Measurements from ENCODE around the gene HLX.

Gene HLX

DNA sequence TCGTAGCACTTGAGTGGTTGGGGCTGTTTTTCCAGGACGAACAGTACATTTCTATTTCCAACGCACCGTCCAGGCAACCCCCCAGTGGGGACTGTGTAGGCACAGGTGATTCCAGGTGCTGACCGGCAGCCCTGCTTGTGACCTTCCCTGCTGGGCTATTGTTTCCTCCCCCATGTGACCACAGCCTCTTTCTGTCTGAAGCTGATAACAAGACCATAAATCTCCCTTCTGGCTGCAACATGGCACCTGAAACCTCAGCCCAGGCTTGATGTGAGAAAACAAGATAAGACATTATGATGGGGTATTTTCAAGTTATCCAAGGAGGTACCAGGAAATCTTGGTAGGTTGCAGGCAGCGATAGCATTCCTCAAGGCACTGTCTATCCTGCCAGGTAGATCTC lies 48.2 kb downstream of the HLX start:
- no peak overlapping the region for H3K4me3 ChIP-seq (ENCODE audit: low read length)
- no peaks in the 10 kb centered on the region for H3K27me3 ChIP-seq (ENCODE audit: low read depth, low read length)
- no peak overlapping the region for H3K4me2 ChIP-seq (ENCODE audit: low read length)
- TF ChIP-seq EZH2phosphoT487 (IDR thresholded peaks at IDR 0.05; ENCODE audit: low read depth) = no peak
- TF ChIP-seq, protein P1, sequence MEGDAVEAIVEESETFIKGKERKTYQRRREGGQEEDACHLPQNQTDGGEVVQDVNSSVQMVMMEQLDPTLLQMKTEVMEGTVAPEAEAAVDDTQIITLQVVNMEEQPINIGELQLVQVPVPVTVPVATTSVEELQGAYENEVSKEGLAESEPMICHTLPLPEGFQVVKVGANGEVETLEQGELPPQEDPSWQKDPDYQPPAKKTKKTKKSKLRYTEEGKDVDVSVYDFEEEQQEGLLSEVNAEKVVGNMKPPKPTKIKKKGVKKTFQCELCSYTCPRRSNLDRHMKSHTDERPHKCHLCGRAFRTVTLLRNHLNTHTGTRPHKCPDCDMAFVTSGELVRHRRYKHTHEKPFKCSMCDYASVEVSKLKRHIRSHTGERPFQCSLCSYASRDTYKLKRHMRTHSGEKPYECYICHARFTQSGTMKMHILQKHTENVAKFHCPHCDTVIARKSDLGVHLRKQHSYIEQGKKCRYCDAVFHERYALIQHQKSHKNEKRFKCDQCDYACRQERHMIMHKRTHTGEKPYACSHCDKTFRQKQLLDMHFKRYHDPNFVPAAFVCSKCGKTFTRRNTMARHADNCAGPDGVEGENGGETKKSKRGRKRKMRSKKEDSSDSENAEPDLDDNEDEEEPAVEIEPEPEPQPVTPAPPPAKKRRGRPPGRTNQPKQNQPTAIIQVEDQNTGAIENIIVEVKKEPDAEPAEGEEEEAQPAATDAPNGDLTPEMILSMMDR (IDR thresholded peaks at IDR 0.05; ENCODE audit: low read depth, low read length) = no peak
- H3K27ac ChIP-seq (ENCODE audit: low read length) = no peak overlapping the region
- H4K20me1 ChIP-seq (ENCODE audit: insufficient read depth, low read length) = no peaks in the 10 kb centered on the region
- H3K9ac ChIP-seq (ENCODE audit: low read length) = no peak overlapping the region
- no peaks in the 10 kb centered on the region for H3K79me2 ChIP-seq (ENCODE audit: low read length)
- peaks cover 10% of the 10 kb centered on the region for H3K4me1 ChIP-seq (ENCODE audit: low read length)
- H3K36me3 ChIP-seq (replicated peaks; ENCODE audit: low read depth, low read length) = no peaks in the 10 kb centered on the region
- no peaks in the 10 kb centered on the region for H3K9me3 ChIP-seq (ENCODE audit: insufficient read depth, low read length)
- H2AFZ ChIP-seq (ENCODE audit: low read depth, low read length) = no peak overlapping the region

DNA sequence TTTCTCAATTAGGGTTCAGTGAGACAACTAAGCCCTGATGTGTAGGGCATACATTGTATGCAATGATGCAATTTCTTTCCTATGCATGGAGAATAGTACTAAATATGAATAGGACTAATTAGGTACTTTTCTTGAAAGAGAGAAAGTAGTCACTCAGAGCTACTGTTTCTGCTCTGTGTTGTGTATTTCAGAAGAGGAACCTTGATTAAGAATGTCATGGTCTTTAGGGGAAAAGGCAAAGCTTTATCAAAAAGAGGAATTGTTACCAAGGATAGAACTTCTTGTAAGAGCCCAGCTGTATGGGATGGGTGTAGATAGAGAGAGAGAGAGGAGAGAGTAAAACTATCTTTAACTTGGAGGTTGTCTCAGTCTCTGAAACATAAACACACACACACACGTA lies 49.1 kb downstream of the HLX start:
- Histone ChIP-seq H3K4me2 (ENCODE audit: low read length) (no peak overlapping the region), H3K4me1 (ENCODE audit: low read length) (peaks cover 10% of the 10 kb centered on the region), H3K9ac (ENCODE audit: low read length) (no peak overlapping the region), H3K79me2 (ENCODE audit: low read length) (no peaks in the 10 kb centered on the region), H3K4me3 (ENCODE audit: low read length) (no peak overlapping the region), H2AFZ (ENCODE audit: low read depth, low read length) (no peak overlapping the region), H3K9me3 (ENCODE audit: insufficient read depth, low read length) (no peaks in the 10 kb centered on the region), H3K27me3 (ENCODE audit: low read depth, low read length) (no peaks in the 10 kb centered on the region), H3K36me3 (replicated peaks; ENCODE audit: low read depth, low read length) (no peaks in the 10 kb centered on the region), H4K20me1 (ENCODE audit: insufficient read depth, low read length) (no peaks in the 10 kb centered on the region), H3K27ac (ENCODE audit: low read length) (no peak overlapping the region)
- no peak for TF ChIP-seq EZH2phosphoT487 (IDR thresholded peaks at IDR 0.05; ENCODE audit: low read depth)
- TF ChIP-seq, protein P1 (IDR thresholded peaks at IDR 0.05; ENCODE audit: low read depth, low read length) = no peak

DNA sequence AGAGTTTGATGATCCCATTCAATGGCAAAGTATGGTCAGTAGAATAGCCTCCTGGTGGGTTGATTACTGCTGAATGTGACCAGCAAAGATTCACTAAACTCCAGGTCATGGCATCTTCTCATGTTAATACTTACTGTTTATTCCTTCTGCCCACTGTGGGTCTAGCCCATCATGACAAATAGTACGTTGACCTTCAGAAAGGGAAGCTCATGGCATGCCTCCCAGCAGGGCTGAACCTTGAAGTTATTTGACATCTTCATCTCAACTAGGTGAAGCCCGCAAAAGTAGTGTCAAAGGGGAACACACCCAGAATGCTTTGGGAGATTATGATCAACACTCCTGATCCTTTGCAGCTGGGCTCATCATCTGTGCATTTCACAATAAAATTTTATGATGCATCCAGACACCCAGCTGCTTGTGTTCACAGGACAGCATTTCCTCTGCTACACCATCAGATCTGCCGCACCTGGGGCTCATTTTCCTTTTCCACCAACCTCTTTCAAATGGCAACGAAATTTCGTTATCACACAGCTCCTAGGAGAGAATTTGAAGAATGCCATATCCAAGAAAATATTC lies 49.6 kb downstream of the HLX start:
- Histone ChIP-seq H3K27me3 (ENCODE audit: low read depth, low read length) (no peaks in the 10 kb centered on the region), H3K79me2 (ENCODE audit: low read length) (no peaks in the 10 kb centered on the region), H2AFZ (ENCODE audit: low read depth, low read length) (no peak overlapping the region), H3K4me2 (ENCODE audit: low read length) (no peak overlapping the region), H3K4me3 (ENCODE audit: low read length) (no peak overlapping the region), H4K20me1 (ENCODE audit: insufficient read depth, low read length) (no peaks in the 10 kb centered on the region), H3K27ac (ENCODE audit: low read length) (no peak overlapping the region), H3K36me3 (replicated peaks; ENCODE audit: low read depth, low read length) (no peaks in the 10 kb centered on the region), H3K9me3 (ENCODE audit: insufficient read depth, low read length) (no peaks in the 10 kb centered on the region), H3K9ac (ENCODE audit: low read length) (no peak overlapping the region), H3K4me1 (ENCODE audit: low read length) (peaks cover 10% of the 10 kb centered on the region)
- TF ChIP-seq, protein P1 (IDR thresholded peaks at IDR 0.05; ENCODE audit: low read depth, low read length) = no peak
- no peak for TF ChIP-seq EZH2phosphoT487 (IDR thresholded peaks at IDR 0.05; ENCODE audit: low read depth)

DNA sequence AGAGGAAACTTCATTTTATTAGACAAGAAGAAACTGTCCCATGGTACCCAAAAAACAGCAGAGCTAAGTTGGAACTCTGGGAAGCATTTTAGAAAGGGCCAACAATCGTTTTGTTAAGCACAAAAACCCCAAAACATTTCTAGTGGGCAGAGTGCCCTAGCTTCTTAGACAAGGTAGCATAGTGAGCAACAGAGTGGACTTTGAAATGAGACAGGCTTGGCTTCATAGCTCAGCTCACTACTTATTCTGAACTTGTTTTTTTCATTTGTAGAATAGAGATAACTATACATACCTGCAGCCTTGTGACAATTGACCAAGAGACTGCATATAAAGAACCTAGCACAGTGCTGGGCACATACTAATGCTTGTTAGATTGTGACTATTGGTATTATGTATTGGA lies 50.1 kb downstream of the HLX start:
- TF ChIP-seq, protein P1 (IDR thresholded peaks at IDR 0.05; ENCODE audit: low read depth, low read length) = no peak
- no peak for TF ChIP-seq EZH2phosphoT487 (IDR thresholded peaks at IDR 0.05; ENCODE audit: low read depth)
- Histone ChIP-seq H3K4me1 (ENCODE audit: low read length) (peaks cover 10% of the 10 kb centered on the region), H3K36me3 (replicated peaks; ENCODE audit: low read depth, low read length) (no peaks in the 10 kb centered on the region), H3K9ac (ENCODE audit: low read length) (no peak overlapping the region), H3K9me3 (ENCODE audit: insufficient read depth, low read length) (no peaks in the 10 kb centered on the region), H3K27me3 (ENCODE audit: low read depth, low read length) (no peaks in the 10 kb centered on the region), H3K27ac (ENCODE audit: low read length) (no peak overlapping the region), H3K79me2 (ENCODE audit: low read length) (no peaks in the 10 kb centered on the region), H4K20me1 (ENCODE audit: insufficient read depth, low read length) (no peaks in the 10 kb centered on the region), H3K4me3 (ENCODE audit: low read length) (no peak overlapping the region), H3K4me2 (ENCODE audit: low read length) (no peak overlapping the region), H2AFZ (ENCODE audit: low read depth, low read length) (no peak overlapping the region)
